Right cardiac atrium (tissue), 5 donors: Measurements from ENCODE around the gene CDK19. TPM values are rescaled to one million over a fixed set of nuclear protein-coding genes. Genes with fewer than 3 reads are reported as not detected.
A peak's percentile ranks its signal among the peaks of the same experiment; 100 is the strongest.
"Not testable (repeated sequence)": the region's sequence is repeated elsewhere in the genome, so short reads cannot be mapped to it uniquely, and the experiment has no call there.

ENCODE experiments used
- ATAC-seq, 2 donors: fragments of 200-7000 bp; cut with Tn5 transposase; one replicate each; pipeline versions ENCODE4 v1.8.0 to v1.9.1; 2020; ENCODE audit warnings: moderate library complexity in 2 of 2, mild to moderate bottlenecking in 1 of 2
- DNase-seq, 3 donors: peaks; one replicate each; pipeline ENCODE4 v3.0.0-alpha.2; 2020
- H3K27ac ChIP-seq: one replicate; pipeline ENCODE4 v1.5.1; 2013; ENCODE audit warnings: mild to moderate bottlenecking, low read length, control low read depth, moderate library complexity
- H3K27me3 ChIP-seq: one replicate; pipeline ENCODE4 v1.6.1; 2013; ENCODE audit not compliant: control insufficient read depth, insufficient read depth
- H3K4me1 ChIP-seq: one replicate; pipeline ENCODE4 v1.6.1; 2013; ENCODE audit warnings: low read length; ENCODE audit not compliant: control insufficient read depth, insufficient read depth
- H3K4me3 ChIP-seq: one replicate; pipeline ENCODE4 v1.5.1; 2013; ENCODE audit warnings: low read length, control low read depth
- H3K9me3 ChIP-seq: one replicate; pipeline ENCODE4 v1.6.1; 2013; ENCODE audit warnings: low read length; ENCODE audit not compliant: control insufficient read depth
- WGBS: extraction: QIAGEN DNeasy Blood & Tissue Kit; methylation state at CpG from one replicate; pipeline ENCODE4 v1.1.7; 2013; 5-methylcytosine and 5-hydroxymethylcytosine counted together
- intact Hi-C, 4 donors: fragments of 100-400 bp; cut with DNase I; formaldehyde crosslinking; loops; one replicate each; pipeline versions ENCODE4 v1.11.0 to v1.14.0; 2022 to 2023
- polyA plus RNA-seq: library from polyadenylated mRNA; stranded (reverse); fragments of 200-250 nt; gene quantifications from one replicate; pipeline ENCODE4 v1.2.3, GENCODE V29; 2013
- total RNA-seq, 4 donors: library from RNA; stranded (reverse); fragmentation: NEBNext Ultra II Directional; extraction: Animal tissue kit (Norgen Biotek cat#: 25700); gene quantifications; one replicate each; pipeline ENCODE4 v1.2.1, GENCODE V29; 2021
- donor health status: healthy with polysubstance abuse.
- donor health status: DM: no; HTN: yes; CAD: no.
- donor health status: DM: no; HTN: no; CAD: no.
- donor health status: DM: no; HTN: yes; CAD: no; lungs with severe emphysema.
- donor health status: DM: yes; HTN: yes; CAD: no.

The CDK19 gene
- total and polyA plus RNA-seq, 5 donors: 4.8 to 10.8 (median 9.8) TPM

DNA sequence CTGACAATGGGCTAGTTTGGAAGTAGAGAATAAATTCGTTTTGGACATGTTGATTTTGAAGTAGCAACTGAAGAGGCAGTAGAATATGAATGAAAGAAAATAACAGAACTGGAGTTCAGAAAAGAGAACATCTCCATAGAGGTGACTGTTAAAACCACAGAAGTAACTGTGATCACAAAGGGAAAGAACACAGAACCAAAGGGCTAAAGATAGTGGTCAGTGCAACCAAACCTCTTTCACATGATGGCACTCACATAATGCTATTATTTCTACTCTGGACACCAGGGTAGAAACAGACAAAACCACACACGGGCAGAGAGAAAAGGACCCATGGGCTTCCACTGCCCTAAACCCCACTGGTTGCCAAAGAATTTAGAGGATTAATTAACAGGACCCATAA lies 58.5 kb downstream of the CDK19 start:
- Histone ChIP-seq H3K9me3 (no peaks in the 10 kb centered on the region), H3K4me1 (no peaks in the 10 kb centered on the region), H3K27me3 (no peaks in the 10 kb centered on the region), H3K27ac (no peak overlapping the region), H3K4me3 (no peak overlapping the region)
- ATAC-seq: no peak
- no peak for DNase-seq
- WGBS: 73% methylated on average over 2 of the region's 2 CpGs
- intact Hi-C loops: no loop called here

DNA sequence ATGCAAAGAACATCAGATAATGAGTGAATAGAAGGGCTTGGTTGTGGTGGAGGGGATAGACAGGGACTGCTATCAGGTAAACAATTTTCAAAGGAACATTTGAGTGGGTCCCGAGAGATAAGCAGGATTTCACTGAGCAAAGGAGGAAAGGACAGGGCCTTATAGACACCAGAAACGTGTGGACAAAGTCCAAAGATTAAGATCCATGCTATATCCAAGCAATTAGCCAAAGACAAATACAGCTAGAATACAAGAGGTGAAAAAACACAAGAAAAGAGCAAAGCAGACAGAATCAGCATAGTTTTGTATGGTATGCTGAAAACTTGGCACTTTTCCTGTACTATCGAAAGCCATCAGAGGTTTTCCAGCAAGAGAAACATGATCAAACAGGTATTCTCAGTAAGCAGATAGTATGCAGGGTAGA lies 59.8 kb downstream of the CDK19 start:
- no peak overlapping the region for H3K27ac ChIP-seq
- ATAC-seq (no peak), DNase-seq (no peak)
- no peaks in the 10 kb centered on the region for H3K27me3 ChIP-seq
- H3K9me3 ChIP-seq: no peaks in the 10 kb centered on the region
- intact Hi-C loops: no loop called here
- no peaks in the 10 kb centered on the region for H3K4me1 ChIP-seq
- no peak overlapping the region for H3K4me3 ChIP-seq
- WGBS: 73% methylated on average over 3 of the region's 3 CpGs

DNA sequence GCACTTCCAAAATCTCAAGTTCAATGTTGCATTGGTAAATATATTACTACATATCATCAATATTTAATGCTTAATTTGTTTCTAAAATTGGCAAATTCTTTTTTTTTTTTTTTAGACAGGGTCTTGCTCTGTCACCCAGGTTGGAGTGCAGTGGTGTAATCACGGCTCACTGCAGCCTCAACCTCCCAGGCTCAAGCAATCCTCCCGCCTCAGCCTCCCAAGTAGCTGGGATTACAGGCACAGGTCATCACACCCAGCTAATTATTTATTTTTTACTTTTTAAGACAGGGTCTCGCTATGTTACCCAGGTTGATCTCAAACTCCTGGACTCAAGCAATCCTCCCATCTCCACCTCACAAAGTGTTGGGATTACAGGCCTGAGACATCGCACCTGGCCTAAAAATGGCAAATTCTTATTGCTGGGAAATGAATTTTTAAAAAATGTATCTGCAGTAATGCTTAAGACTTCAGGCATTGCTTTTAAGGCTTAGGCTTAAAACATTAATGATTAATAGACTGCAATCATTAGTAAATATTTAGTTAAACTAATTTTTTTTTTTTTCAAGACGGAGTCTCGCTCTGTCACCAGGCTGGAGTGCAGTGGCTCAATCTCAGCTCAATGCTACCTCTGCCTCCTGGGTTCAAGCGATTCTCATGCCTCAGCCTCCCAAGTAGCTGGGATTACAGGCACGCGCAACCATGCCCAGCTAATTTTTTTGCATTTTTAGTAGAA lies 61.2 kb downstream of the CDK19 start:
- ATAC-seq, H3K4me1 ChIP-seq, H3K27me3 ChIP-seq, H3K9me3 ChIP-seq, DNase-seq, H3K27ac ChIP-seq, H3K4me3 ChIP-seq, intact Hi-C loops: not testable (repeated sequence)
- WGBS: 97% methylated on average over 9 of the region's 9 CpGs

DNA sequence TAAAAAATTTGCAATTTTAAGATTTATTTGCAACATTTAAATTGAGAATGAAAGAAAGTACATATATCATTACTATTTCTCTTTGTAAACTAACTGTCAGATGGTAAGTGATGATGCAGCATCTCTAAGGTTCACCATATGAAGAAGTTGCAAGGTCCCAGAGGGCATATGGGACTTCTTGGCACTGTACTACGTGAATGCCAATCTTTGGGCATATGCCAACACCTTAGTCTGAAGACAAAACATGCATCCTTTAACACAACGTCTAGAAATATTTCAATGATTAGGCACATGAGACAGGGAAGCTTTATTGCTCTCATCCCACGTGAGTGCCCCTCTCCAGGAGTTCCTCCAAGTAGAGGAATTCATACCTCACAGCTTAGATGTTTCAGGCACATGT lies 66.8 kb downstream of the CDK19 start:
- intact Hi-C loops: no loop called here
- Histone ChIP-seq H3K9me3 (no peaks in the 10 kb centered on the region), H3K27ac (no peak overlapping the region), H3K4me3 (no peak overlapping the region), H3K4me1 (no peaks in the 10 kb centered on the region), H3K27me3 (no peaks in the 10 kb centered on the region)
- WGBS: 42% methylated on average over 3 of the region's 3 CpGs
- ATAC-seq (no peak), DNase-seq (no peak)

DNA sequence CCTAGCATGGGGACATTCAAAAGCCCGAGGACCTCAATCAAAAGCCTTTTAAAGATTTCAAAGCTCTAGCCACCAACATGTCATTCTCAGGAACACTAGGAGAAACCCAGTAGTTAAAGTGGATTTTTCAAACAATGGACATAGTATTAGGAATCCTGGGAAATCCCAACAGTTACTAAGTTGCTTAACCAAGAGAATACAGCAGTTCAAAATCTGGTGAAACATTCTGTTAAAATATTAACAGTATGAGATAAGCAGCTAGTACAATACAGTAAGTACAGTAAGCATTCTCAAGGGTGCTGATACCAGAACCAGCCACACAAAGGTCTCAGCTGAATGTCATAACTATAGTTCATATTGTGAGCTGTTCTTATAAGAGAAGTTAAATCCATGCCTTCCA lies 68.6 kb downstream of the CDK19 start:
- Histone ChIP-seq H3K4me3 (no peak overlapping the region), H3K27ac (no peak overlapping the region), H3K9me3 (no peaks in the 10 kb centered on the region), H3K4me1 (no peaks in the 10 kb centered on the region), H3K27me3 (no peaks in the 10 kb centered on the region)
- ATAC-seq: peak in 1 of 2 donors; percentile 22
- 71% methylated on average over 1 of the region's 1 CpG for WGBS
- DNase-seq: no peak
- intact Hi-C loops: no loop called here

DNA sequence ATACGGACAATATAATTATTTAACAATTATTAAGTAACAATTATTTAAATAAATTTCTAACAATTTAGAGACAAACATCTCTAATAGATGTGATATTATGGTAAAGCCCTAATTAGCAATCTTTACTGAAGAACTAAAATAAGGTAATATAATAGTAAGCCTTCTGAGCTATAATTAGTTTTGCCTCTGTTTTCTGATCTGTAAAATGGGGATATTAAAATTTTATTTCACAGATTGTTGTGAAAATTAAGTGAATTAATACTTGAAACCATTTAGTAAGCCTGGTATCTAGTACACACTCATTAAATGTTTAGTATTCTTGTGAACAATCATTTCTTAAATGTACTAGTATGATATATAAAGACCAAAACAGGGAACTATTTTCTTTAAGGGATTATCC lies 70.3 kb downstream of the CDK19 start:
- DNase-seq: no peak
- intact Hi-C loops: no loop called here
- H3K4me3 ChIP-seq: no peak overlapping the region
- no peak overlapping the region for H3K27ac ChIP-seq
- H3K9me3 ChIP-seq: no peaks in the 10 kb centered on the region
- WGBS: 98% methylated on average over 1 of the region's 1 CpG
- H3K27me3 ChIP-seq: no peaks in the 10 kb centered on the region
- no peak for ATAC-seq
- H3K4me1 ChIP-seq: no peaks in the 10 kb centered on the region

DNA sequence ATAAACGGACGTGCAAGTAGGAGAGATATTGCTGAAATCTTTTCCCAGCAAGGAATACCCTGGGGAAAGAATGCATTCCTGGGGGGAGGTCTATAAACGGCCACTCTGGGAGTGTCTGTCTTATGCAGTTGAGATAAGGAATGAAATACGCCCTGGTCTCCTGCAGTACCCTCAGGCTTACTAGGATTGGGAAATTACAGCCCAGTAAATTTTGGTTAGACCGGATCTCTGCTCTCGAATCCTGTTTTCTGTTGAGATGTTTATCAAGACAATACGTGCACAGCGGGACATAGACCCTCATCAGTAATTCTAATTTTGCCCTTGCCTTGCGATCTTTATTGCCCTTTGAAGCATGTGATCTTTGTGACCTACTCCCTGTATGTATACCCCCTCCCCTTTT lies 72.7 kb downstream of the CDK19 start:
- H3K4me1 ChIP-seq, ATAC-seq: not testable (repeated sequence)
- WGBS: 94% methylated on average over 9 of the region's 9 CpGs

DNA sequence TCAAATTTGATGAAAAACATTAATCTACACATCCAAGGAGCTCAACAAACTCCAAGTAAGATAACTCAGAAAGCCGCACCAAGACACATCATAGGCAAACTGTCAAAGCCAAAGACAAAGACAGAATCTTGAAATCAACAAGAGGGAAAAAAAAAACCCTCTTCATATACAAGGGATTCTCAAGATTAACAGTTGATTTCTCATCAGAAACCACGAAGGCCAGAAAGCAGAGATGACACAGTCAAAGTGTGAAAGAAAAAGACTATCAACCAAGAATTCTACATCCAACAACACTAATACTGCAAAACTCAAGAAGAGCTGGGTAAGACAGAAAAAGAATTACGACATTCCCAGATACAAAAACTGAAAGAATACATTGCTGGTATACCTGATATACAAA lies 73.8 kb downstream of the CDK19 start:
- no peaks in the 10 kb centered on the region for H3K9me3 ChIP-seq
- no peak for DNase-seq
- 97% methylated on average over 3 of the region's 3 CpGs for WGBS
- no peak overlapping the region for H3K27ac ChIP-seq
- no peak overlapping the region for H3K4me3 ChIP-seq
- no peak for ATAC-seq
- no peaks in the 10 kb centered on the region for H3K27me3 ChIP-seq
- intact Hi-C loops: no loop called here
- H3K4me1 ChIP-seq: no peaks in the 10 kb centered on the region

More for the DNA sequence above, 72.7 kb downstream of the CDK19 start:
- DNase-seq, H3K4me3 ChIP-seq, H3K27ac ChIP-seq, intact Hi-C loops, H3K27me3 ChIP-seq, H3K9me3 ChIP-seq: not testable (repeated sequence)

DNA sequence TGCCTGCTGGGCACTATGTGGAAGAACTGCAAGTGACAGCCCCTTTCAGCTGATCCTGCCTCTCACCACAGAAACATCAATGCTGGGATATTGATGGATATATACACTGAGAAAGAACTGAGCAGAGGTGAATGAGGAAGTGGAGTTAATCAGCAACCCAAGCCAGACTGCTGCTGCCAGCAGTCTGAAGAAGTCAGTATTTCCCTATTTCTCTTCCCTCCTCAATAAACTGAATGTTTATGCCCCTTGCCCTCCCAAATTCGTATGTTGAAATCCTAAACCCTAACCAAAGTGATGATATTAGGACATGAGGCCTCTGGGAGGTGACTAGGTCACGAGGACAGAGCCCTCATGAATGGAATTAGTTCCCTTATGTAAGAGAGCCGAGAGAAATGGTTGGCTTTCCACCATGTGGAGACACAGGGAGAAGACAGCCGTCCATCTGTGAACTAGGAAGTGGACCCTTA lies 76.3 kb downstream of the CDK19 start:
- peak in 1 of 3 donors; percentile 42 for DNase-seq
- WGBS: 77% methylated on average over 4 of the region's 4 CpGs
- no peak overlapping the region for H3K27ac ChIP-seq
- H3K27me3 ChIP-seq: no peaks in the 10 kb centered on the region
- intact Hi-C loops: no loop called here
- peak; percentile 61 to 62 for ATAC-seq
- no peak overlapping the region for H3K4me3 ChIP-seq
- no peaks in the 10 kb centered on the region for H3K9me3 ChIP-seq
- no peaks in the 10 kb centered on the region for H3K4me1 ChIP-seq

DNA sequence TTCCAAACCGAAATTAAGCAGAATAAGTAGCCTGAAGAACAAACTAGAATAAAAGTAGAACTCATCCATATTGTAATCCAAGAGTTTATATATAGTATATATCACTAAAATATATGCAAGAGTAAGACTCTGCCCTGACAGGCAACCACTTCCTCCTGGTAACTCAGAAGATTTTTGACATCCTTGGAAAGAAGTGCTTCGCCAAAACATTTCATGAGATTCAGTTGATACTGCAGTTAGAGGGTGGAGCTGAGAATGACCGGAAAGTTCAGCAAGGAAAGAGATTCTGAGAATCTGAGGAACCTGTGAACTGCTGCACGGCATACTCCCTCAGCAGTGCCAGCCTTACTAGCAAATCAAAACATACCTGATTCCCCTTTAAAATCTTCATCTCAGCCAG lies 79.6 kb downstream of the CDK19 start:
- H3K27me3 ChIP-seq: no peaks in the 10 kb centered on the region
- H3K9me3 ChIP-seq: no peaks in the 10 kb centered on the region
- no peak overlapping the region for H3K27ac ChIP-seq
- intact Hi-C loops: no loop called here
- ATAC-seq (no peak), DNase-seq (no peak)
- H3K4me1 ChIP-seq: no peaks in the 10 kb centered on the region
- no peak overlapping the region for H3K4me3 ChIP-seq
- WGBS: 93% methylated on average over 4 of the region's 4 CpGs

DNA sequence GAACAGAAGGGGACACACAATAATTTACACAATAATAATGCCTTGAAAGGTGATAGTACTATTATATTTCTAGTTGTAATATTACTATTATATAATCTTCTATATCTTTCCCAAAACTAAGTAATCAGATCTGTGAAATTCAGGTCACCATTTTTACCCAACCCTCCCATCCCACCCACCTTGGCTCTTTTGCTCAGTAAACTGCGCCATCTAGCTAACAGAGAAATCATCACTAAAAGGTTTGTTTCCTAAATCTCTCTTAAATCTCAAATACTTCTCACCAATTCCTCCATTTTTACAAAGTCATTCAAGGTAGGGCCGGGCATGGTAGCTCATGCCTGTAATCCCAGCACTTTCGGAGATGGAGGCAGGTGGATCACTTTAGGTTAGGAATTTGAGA lies 83.4 kb downstream of the CDK19 start:
- Histone ChIP-seq H3K27ac (no peak overlapping the region), H3K27me3 (no peaks in the 10 kb centered on the region), H3K9me3 (no peaks in the 10 kb centered on the region), H3K4me3 (no peak overlapping the region), H3K4me1 (no peaks in the 10 kb centered on the region)
- DNase-seq (no peak), ATAC-seq (no peak)
- 99% methylated on average over 3 of the region's 3 CpGs for WGBS
- intact Hi-C loops: no loop called here

DNA sequence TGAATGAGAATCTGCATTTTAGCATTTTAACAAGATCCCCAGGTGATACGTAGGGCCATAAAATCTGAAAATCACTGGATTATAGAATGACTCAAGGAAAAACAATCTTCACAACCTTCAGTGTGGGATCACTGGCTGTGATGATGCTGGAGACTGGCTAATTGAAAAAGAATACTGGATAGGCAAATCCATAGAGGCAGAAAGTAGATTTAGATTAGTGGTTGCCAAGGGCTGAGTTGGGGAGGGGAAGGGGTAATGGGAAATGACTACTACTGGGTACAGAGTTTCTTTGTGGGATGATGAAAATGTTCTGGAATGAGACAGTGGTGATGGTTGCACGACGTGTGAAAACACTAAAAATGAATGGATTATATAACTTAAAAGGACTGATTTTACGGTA lies 84.1 kb downstream of the CDK19 start:
- H3K4me3 ChIP-seq: no peak overlapping the region
- intact Hi-C loops: no loop called here
- DNase-seq (no peak), ATAC-seq (no peak)
- H3K4me1 ChIP-seq: no peaks in the 10 kb centered on the region
- no peak overlapping the region for H3K27ac ChIP-seq
- 94% methylated on average over 4 of the region's 4 CpGs for WGBS
- no peaks in the 10 kb centered on the region for H3K9me3 ChIP-seq
- no peaks in the 10 kb centered on the region for H3K27me3 ChIP-seq
